Suprapubic skin (tissue), 4 donors: ENCODE results near the gene LAMA3. TPM values are rescaled to one million over a fixed set of nuclear protein-coding genes. Genes with fewer than 3 reads are reported as not detected.

Source experiments
- DNase-seq, 2 donors: peaks; one replicate each; pipeline ENCODE4 v3.0.0-alpha.2; 2019; ENCODE audit warnings: low spot score in 2 of 2
- H3K27ac ChIP-seq: fragments of 200-600 bp; sonication (generic); one replicate; pipeline ENCODE4 v1.5.1; 2019
- H3K27me3 ChIP-seq: fragments of 200-600 bp; sonication (generic); one replicate; pipeline ENCODE4 v1.5.1; 2019
- H3K36me3 ChIP-seq: fragments of 200-600 bp; sonication (generic); one replicate; pipeline ENCODE4 v1.5.1; 2019
- H3K4me1 ChIP-seq: fragments of 200-600 bp; sonication (generic); one replicate; pipeline ENCODE4 v1.5.1; 2019
- H3K4me3 ChIP-seq: fragments of 200-600 bp; sonication (generic); one replicate; pipeline ENCODE4 v1.5.1; 2019; ENCODE audit warnings: mild to moderate bottlenecking
- H3K9me3 ChIP-seq: fragments of 200-600 bp; sonication (generic); one replicate; pipeline ENCODE4 v1.5.1; 2019
- EP300 ChIP-seq: sonication (generic); formaldehyde crosslinking; IDR thresholded peaks from one replicate; pipeline ENCODE4 v1.6.1; 2017; ENCODE audit warnings: antibody characterized with exemption
- POLR2A ChIP-seq, 2 donors: fragments of 450-650 bp; IDR thresholded peaks; one replicate each; pipeline ENCODE4 v1.6.1; 2017; ENCODE audit warnings: antibody characterized with exemption in 2 of 2, mild to moderate bottlenecking in 2 of 2, moderate library complexity in 2 of 2
- POLR2AphosphoS5 ChIP-seq, 3 donors: sonication (generic); formaldehyde crosslinking; IDR thresholded peaks; one replicate each; pipeline ENCODE4 v1.6.1; 2017; ENCODE audit warnings: antibody characterized with exemption in 3 of 3
- WGBS: methylation state at CpG from one replicate; pipeline ENCODE4 v1.1.5; 2018; 5-methylcytosine and 5-hydroxymethylcytosine counted together
- total RNA-seq, 4 donors: library from RNA; depleted of rRNA; stranded (reverse); fragments of >200 nt; gene quantifications; one replicate each; pipeline ENCODE4 v1.1.0, GENCODE V29; 2016
- TF ChIP-seq, protein P1 (sequence below), 2 donors: fragments of 200-600 bp in 1 of 2; fragments of 450-650 bp in 1 of 2; sonication (generic) in 1 of 2; IDR thresholded peaks; one replicate each; pipeline ENCODE4 v1.5.1; 2016 to 2019; ENCODE audit warnings: antibody characterized with exemption in 2 of 2, mild to moderate bottlenecking in 1 of 2, moderate library complexity in 1 of 2

LAMA3 gene
- total RNA-seq, 4 donors from 2014 or later, result 233 to 370 (median 253) TPM

DNA sequence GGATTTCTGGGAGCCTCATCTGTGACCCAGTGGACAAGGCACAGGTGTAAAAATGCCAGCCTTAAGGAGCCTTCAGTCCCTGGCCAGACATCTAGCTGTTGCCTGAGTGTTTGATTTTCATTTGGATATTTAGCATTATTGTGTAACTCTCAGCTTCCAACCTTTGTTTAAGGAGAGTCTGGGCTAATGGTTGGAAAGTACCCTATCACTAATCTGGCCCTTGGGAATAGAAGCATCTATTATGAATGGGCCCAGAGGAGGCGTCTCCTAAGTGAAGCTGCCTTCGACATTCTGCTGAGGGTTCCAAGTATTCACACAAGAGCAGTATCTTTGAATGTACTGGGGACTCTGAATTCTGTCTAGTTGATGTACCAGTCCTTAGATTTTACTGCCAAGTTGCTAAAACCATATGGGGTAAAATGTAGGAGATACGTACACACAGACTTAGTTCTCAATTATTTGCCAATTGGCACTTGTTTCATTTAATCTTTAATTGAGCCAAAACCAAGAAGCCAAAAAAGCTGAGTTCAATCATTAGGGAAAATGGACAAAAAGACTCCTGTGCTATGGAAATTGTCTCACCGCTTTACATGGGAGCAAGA, 19.3 kb upstream of the LAMA3 start:
- peaks cover 7% of the 10 kb centered on the region for H3K4me1 ChIP-seq
- H3K27ac ChIP-seq, result no peak overlapping the region
- WGBS, result 68% methylated on average over 4 of the region's 4 CpGs
- H3K4me3 ChIP-seq, result no peak overlapping the region
- H3K9me3 ChIP-seq, result no peaks in the 10 kb centered on the region
- no peaks in the 10 kb centered on the region for H3K36me3 ChIP-seq
- no peak for DNase-seq
- TF ChIP-seq EP300 (no peak), POLR2AphosphoS5 (IDR thresholded peaks at IDR 0.05) (no peak), POLR2A (IDR thresholded peaks at IDR 0.05) (no peak)
- TF ChIP-seq, protein P1, sequence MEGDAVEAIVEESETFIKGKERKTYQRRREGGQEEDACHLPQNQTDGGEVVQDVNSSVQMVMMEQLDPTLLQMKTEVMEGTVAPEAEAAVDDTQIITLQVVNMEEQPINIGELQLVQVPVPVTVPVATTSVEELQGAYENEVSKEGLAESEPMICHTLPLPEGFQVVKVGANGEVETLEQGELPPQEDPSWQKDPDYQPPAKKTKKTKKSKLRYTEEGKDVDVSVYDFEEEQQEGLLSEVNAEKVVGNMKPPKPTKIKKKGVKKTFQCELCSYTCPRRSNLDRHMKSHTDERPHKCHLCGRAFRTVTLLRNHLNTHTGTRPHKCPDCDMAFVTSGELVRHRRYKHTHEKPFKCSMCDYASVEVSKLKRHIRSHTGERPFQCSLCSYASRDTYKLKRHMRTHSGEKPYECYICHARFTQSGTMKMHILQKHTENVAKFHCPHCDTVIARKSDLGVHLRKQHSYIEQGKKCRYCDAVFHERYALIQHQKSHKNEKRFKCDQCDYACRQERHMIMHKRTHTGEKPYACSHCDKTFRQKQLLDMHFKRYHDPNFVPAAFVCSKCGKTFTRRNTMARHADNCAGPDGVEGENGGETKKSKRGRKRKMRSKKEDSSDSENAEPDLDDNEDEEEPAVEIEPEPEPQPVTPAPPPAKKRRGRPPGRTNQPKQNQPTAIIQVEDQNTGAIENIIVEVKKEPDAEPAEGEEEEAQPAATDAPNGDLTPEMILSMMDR (IDR thresholded peaks at IDR 0.05), result no peak
- no peaks in the 10 kb centered on the region for H3K27me3 ChIP-seq

- H3K36me3 ChIP-seq, result no peaks in the 10 kb centered on the region
- 50% methylated on average over 1 of the region's 1 CpG for WGBS
- H3K27me3 ChIP-seq, result no peaks in the 10 kb centered on the region
- H3K9me3 ChIP-seq, result no peaks in the 10 kb centered on the region
- H3K27ac ChIP-seq, result no peak overlapping the region
- H3K4me3 ChIP-seq, result no peak overlapping the region
- no peak for TF ChIP-seq POLR2AphosphoS5 (IDR thresholded peaks at IDR 0.05)
- TF ChIP-seq, protein P1 (IDR thresholded peaks at IDR 0.05), result no peak
- no peak for TF ChIP-seq EP300
- TF ChIP-seq POLR2A (IDR thresholded peaks at IDR 0.05), result no peak
- DNase-seq, result no peak
- peaks cover 7% of the 10 kb centered on the region for H3K4me1 ChIP-seq
Measured at GRCh38 chr18:23671564-23671963, 17.7 kb upstream of the LAMA3 start.

DNA sequence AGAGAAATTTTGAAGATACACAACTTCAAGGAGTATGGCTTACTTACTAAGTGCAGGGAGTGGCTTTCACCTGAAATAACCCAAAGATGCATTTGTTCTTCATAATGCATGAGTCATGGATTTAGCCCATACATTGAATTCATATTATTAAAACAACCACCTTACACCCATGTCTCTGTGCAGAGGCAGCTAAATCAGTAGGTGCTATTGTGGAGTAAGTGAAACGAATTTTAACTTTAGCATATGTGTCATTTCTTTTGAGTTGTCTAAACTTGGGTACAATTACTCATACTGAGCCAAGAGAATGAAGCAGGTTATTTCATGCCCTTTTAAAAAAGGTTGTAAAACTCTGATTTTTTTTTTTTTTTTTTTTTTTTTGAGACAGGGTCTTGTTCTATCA, 15.5 kb upstream of the LAMA3 start:
- no peaks in the 10 kb centered on the region for H3K27me3 ChIP-seq
- TF ChIP-seq EP300 (no peak), POLR2AphosphoS5 (IDR thresholded peaks at IDR 0.05) (no peak), POLR2A (IDR thresholded peaks at IDR 0.05) (no peak)
- TF ChIP-seq, protein P1 (IDR thresholded peaks at IDR 0.05), result no peak
- no peak for DNase-seq
- H3K9me3 ChIP-seq, result no peaks in the 10 kb centered on the region
- no peaks in the 10 kb centered on the region for H3K36me3 ChIP-seq
- H3K4me3 ChIP-seq, result no peak overlapping the region
- H3K27ac ChIP-seq, result no peak overlapping the region
- 38% methylated on average over 1 of the region's 1 CpG for WGBS
- peaks cover 2% of the 10 kb centered on the region for H3K4me1 ChIP-seq

- Histone ChIP-seq H3K4me1 (no peaks in the 10 kb centered on the region), H3K27ac (no peak overlapping the region), H3K9me3 (no peaks in the 10 kb centered on the region), H3K36me3 (no peaks in the 10 kb centered on the region), H3K4me3 (no peak overlapping the region), H3K27me3 (no peaks in the 10 kb centered on the region)
- DNase-seq, result no peak
- TF ChIP-seq POLR2A (IDR thresholded peaks at IDR 0.05) (no peak), EP300 (no peak), POLR2AphosphoS5 (IDR thresholded peaks at IDR 0.05) (no peak)
- TF ChIP-seq, protein P1 (IDR thresholded peaks at IDR 0.05), result no peak
Measured at GRCh38 chr18:23675236-23675635, 14.0 kb upstream of the LAMA3 start.

DNA sequence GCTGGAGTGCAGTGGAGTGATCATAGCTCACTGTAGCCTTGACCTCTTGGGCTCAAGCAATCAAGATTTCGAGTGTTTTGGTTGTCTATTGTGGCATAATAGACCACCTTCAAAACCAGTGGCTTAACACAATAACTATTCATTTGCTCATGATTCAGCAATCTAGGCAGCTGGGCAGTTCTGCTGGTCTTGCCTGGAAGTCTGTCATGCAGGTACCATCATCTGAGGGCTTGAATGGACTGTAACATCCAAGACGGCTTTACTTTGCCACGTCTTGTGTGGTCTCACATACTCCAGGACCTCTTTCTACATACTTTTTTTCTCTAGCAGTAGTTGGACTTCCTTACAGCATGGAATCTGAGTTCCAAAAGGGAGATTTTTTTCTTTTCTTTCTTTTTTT, 13.4 kb upstream of the LAMA3 start:
- 82% methylated on average over 3 of the region's 3 CpGs for WGBS
- H3K9me3 ChIP-seq, result no peaks in the 10 kb centered on the region
- no peak overlapping the region for H3K4me3 ChIP-seq
- no peak for DNase-seq
- no peaks in the 10 kb centered on the region for H3K36me3 ChIP-seq
- no peaks in the 10 kb centered on the region for H3K4me1 ChIP-seq
- no peaks in the 10 kb centered on the region for H3K27me3 ChIP-seq
- peak overlapping the region; percentile 6 for H3K27ac ChIP-seq
- no peak for TF ChIP-seq POLR2A (IDR thresholded peaks at IDR 0.05)
- TF ChIP-seq, protein P1 (IDR thresholded peaks at IDR 0.05), result no peak
- TF ChIP-seq EP300, result no peak
- no peak for TF ChIP-seq POLR2AphosphoS5 (IDR thresholded peaks at IDR 0.05)
